Daoy (cell line): ENCODE measurements around the gene LIN7B. TPM values are rescaled to one million over a fixed set of nuclear protein-coding genes. Genes with fewer than 3 reads are reported as not detected.
"Not testable (repeated sequence)": the region's sequence is repeated elsewhere in the genome, so short reads cannot be mapped to it uniquely, and the experiment has no call there.

Experiments
- DNase-seq: peaks from one replicate; pipeline ENCODE4 v3.0.0-alpha.2; 2015; ENCODE audit warnings: low read depth
- total RNA-seq: library from RNA; depleted of rRNA; stranded (reverse); fragments of >200 nt; shearing (Covaris generic); gene quantifications from 2 replicates; pipeline ENCODE4 v1.2.3, GENCODE V29; 2014

The LIN7B gene
- total RNA-seq, 1 experiment from 2014 or later: 6.7 TPM

DNA sequence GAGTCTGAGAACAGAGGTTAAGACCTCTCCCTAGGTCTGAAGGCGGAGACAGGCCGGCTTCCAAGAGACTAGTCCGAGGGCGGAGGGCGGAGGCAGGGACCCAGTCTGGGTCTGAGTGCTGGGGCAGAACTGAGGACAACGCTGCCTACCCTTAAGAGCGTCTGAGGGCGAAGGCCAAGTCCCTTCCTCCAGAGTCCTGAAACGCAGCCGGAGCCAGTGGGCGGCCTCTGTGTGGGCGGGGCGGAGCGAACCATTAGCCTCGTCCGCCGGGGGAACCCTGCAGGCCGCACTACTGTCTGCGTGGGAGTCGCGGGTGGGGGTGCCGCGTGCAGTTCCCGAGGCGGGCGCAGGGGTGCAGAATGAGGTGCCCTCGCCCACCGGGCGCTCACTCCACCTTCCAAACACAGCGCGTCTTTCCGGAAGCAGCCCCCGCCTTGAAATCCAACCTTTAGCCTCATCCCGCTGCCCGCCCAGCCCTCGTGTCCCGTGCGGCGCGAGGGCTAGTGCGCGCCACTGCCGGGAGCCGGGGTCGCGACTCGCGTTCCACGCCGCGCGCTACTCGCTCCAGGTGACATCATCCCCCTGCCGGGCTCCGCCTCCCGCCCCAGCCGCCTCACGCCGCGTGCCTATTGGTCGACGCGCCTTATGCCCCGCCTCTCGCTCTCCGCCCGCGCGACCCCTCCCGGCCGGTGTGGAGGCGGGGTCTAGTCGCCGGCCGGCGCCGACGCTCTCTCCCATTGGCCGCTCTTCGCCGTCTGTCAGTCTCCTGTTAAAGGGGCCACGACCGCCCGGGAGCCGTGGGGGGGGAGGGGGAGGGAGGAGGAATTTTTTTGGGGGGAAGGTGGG lies 4.6 kb downstream of the LIN7B start, which contains the start of gene C19orf73:
C19orf73 (minus strand) TSS at position 579 of the 846 bp plus-strand sequence; CDS start at position 458, 121 bp downstream.
- DNase-seq: peak; percentile 97

- peak; percentile 72 for DNase-seq
These were observed 5.5 kb downstream of the LIN7B start, which contains the start of gene PPFIA3 for GRCh38 chr19:49119411-49120324. Gene PPFIA3 (plus strand): TSS chr19:49119544. CDS start chr19:49127874, 8,330 bp downstream.

DNA sequence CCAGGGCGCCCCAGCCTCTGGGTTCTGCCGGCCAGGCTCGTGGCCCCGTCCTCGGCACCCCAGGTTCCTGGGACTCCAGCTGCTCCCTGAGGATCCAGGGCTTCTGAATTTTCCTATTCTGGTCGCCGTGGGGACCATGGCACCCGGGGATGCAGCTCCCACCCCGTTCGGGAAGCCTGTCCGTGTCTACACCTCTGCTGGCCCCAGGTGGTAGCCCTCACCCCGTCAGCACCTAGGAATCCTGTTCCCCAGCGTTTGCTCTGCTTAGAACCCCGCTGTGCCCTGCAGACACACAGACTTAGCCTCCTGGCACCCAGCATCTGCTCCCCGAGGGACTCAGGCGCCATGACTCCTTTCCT lies 6.1 kb downstream of the LIN7B start:
- DNase-seq: no peak

- no peak for DNase-seq
These were observed 6.7 kb downstream of the LIN7B start for GRCh38 chr19:49120868-49121267.

GRCh38 chr19:49121841-49122240 lies 7.7 kb downstream of the LIN7B start:
- not testable (repeated sequence) for DNase-seq

DNA sequence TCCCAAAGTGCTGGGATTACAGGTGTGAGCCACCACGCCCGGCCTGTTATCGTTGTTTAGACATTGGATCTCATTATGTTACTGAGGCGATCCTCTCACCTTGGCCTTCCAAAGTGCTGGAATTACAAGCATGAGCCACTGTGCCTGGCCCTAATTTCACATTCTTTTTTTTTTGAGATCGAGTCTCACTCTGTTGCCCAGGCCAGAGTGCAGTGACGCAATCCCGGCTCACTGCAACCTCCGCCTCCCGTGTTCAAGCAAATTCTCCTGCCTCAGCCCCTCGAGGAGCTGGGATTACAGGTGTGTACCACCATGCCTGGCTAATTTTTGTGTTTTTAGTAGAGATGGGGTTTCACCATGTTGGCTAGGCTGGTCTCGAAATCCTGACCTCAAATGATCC lies 9.1 kb downstream of the LIN7B start:
- DNase-seq: not testable (repeated sequence)

DNA sequence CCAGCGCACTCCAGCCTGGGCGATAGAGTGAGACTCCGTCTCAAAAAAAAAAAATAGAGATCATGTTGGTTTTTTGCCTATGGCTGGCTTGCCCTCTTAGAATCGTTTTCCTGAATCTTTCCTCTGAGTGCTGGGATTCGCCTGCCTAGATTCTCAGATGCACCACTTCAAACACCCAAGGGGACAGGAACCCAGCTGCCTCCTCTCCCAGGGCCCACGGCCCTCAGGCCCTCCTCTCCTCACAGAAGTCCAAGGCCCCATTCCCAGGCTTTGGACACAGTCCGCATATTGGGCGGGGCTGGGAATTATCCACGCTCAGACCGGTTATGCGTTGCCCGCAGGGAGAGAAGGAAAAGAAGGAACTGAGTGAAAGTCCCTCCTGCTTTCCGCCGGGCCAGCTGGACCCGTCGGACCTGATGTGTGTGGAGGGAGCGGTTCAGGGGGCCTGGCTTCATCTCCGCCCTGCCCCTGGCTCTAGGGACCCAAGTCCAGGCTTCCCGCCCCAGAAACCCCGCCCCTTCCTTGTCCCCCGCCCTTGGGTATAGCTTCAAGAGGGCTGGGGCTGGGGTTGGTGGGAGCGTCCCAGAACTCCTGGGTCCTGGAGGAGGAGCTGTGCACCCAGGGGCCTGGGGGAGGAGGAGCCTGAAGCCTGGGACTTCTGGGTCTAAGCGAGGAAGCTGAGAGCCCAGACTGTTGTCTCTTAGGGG lies 11.0 kb downstream of the LIN7B start:
- no peak for DNase-seq

DNA sequence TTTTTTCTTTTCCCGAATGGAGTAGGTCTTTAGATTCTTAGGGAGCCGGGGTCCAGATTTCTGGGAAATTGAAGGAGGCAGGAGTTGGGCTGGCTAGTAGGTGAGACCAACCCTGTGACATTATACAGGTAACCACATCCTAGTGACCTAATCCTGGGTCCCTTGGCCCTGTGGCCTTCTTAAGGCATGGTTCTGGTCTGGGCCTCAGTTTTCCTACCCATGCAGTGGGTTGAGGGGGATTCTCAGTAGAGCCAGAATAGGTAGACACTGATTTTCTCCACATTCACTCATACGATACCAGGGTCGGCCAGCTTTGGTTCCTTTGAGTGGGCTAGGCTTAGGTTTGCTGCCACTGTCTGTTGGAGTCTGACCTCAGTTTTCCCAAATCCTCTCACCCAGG lies 12.4 kb downstream of the LIN7B start:
- DNase-seq: no peak

DNA sequence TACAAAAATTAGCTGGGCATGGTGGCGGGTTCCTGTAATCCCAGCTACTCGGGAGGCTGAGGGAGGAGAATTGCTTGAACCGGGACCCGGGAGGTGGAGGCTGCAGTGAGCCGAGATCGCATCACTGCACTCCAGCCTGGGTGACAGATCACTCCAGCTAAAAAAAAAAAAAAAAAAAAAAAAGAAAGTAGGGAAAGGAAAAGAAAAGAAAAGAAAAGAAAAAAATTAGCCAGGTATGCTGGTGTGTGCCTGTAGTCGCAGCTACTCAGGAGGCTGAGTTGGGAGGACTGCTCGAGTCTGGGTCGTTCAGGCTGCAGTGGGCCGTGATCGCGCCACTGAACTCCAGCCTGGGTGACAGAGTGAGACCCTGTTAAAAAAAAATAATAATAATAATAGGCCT lies 13.1 kb downstream of the LIN7B start:
- DNase-seq: not testable (repeated sequence)

DNA sequence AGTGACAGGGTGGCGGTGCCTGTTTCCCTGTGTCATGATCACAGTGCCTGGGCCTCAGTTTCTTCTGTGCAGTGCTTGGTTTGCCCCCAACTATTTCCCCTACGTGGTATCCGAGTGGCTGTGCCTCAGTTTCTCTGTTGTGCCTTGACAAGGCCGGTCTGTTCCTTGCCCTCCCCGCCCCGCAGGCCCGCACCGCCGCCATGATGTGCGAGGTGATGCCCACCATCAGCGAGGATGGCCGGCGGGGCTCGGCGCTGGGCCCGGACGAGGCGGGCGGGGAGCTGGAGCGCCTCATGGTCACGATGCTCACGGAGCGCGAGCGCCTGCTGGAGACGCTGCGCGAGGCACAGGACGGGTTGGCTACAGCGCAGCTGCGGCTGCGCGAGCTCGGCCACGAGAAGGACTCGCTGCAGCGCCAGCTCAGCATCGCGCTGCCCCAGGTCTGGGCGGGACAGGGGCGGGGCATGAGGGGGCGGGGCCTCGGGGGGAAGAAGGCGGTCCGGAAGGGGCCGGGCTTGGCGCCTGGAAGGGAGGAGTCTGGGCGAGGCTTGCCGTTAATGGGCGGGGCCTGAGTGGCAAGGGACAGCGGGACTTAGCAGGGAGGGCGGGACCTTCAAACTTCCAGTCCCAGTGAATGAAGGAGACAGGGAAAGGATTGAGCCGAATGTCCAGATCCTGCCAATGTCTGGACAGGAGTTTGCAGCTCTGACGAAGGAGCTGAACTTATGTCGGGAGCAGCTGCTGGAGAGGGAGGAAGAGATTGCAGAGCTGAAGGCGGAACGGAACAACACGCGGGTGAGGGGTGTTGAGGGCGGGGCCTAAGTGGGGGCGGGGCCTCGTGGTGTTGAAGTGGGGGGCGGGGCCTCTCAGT lies 13.7 kb downstream of the LIN7B start:
- peak; percentile 98 for DNase-seq

DNA sequence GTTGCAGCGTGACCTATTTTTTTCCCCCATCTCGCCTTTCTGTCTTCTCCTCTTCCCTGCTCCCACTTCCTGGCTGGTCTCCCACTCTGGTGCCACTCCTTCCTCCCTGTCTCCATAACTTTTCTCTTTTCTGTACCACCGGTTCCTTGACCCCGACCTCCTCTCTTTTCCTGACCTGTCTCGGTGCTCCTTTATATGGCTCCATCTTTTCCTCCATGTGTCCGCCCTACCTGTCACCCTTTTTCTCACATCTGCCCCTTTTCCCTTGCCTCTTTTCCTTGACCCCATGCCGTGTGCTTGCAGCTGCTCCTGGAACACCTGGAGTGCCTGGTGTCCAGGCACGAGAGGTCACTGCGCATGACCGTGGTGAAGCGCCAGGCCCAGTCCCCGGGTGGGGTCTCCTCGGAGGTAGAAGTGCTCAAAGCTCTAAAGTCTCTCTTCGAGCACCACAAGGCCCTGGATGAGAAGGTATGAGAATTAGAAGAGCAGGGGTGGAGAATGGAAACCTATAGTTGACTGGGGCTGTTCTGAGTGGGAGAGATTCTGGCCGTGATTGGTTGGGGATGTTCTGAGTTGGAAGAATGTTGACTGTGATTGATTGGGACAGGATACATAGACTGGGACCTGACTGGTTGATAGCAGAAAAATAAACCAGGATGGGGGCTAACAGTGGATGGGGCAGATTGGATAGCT lies 14.5 kb downstream of the LIN7B start:
- DNase-seq: no peak

DNA sequence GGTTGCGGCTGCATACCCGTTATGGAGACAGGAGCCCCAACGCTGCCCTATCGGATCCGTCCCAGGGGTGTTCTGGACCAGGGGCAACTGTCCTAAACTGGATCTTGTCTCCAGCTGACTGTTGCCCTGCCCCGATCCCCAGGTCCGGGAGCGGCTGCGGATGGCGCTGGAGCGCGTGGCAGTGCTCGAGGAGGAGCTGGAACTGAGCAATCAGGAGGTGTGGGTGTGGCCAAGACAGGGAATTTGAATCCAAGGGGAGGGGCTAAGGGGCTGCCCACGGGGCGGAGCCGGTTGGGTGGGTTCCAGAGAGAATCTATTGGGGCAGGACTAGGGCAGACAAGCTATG lies 15.0 kb downstream of the LIN7B start:
- DNase-seq: no peak

DNA sequence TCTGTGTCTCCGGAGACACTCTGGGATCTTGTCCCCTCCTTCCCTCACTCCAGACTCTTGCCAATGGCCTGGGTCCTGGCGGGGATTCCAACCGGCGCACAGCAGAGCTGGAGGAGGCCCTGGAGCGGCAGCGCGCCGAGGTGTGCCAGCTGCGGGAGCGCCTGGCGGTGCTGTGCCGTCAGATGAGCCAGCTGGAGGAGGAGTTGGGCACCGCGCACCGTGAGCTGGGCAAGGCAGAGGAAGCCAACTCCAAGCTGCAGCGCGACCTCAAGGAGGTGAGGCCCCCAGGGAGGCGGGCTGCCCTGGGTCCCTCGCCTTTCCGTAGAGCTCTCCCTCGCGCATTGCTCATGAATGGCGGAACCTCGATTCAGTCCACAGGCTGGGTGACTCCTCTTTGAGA lies 16.2 kb downstream of the LIN7B start:
- no peak for DNase-seq

DNA sequence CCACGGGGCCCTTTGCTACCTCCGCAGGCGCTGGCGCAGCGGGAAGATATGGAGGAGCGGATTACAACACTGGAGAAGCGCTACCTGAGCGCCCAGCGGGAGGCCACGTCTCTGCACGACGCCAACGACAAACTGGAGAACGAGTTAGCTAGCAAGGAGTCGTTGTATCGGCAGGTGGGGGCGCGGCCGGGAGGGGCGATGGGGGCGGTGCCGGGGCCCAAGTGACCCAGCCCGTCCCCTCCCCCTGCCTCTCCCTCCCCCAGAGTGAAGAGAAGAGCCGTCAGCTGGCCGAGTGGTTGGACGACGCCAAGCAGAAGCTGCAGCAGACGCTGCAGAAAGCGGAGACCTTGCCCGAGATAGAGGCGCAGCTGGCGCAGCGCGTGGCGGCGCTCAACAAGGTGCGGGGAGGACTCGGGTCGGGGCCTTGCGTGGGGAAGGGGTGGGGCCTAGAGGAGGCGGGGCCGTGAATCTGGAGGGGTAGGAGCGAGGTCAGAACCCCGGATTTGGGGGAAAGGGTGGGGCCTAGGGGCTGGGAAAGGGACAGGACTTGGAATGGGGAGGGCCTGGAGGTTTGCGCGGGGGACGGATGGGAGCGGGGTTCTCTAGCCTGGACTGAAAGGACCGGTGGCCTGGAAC lies 18.9 kb downstream of the LIN7B start:
- DNase-seq: no peak

DNA sequence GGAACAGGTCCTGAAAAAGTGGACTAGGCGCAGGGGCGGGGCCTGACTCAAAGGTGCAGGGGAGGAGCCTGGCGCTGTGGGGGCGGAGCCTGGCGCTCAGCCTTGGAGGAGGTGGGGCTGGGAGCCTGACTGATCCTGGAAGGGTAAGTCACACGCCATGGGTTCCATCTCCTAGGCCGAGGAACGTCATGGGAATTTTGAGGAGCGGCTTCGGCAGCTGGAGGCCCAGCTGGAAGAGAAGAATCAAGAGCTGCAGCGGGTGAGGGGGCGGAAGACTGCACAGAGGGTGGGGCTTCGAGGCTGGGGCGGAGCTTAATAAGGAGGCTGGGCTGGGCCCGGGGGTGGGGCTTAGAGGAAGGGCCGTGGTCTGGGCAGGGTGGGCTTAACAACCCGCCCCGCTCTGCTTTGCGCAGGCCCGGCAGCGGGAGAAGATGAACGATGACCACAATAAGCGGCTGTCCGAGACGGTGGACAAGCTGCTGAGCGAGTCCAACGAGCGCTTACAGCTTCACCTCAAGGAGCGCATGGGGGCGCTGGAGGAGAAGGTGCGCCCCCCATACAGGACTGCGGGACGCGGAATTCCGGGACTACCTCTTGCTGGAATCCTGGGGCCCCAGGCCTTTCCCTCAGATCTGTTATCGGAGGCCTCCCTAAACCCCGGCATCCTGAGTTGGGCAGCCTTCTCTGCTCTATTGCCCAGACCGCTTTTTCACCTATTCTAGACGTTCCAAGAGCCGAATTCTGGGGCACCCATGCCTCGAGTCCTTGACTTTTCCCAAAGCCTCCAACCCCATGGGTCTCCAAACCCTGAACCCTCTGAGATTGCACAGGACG lies 19.7 kb downstream of the LIN7B start:
- no peak for DNase-seq

DNA sequence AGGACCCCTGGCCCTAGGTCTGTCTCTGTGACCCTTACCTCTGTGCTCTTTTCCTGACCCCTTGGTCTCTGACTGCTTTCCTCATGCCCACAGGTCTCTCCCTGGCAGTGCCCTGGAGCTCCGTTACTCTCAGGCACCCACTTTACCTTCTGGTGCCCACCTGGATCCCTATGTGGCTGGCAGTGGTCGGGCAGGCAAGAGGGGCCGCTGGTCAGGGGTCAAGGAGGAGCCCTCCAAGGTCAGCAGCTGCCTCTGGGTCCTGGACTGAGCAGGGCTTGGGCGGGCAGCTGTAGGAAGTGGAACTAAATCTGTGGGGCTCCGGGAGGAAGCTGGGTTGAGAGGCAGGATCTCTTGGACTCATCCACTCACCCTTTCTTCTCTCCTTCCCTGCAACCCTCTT lies 21.5 kb downstream of the LIN7B start:
- no peak for DNase-seq

GRCh38 chr19:49136771-49137171 lies 22.6 kb downstream of the LIN7B start:
- DNase-seq: no peak

DNA sequence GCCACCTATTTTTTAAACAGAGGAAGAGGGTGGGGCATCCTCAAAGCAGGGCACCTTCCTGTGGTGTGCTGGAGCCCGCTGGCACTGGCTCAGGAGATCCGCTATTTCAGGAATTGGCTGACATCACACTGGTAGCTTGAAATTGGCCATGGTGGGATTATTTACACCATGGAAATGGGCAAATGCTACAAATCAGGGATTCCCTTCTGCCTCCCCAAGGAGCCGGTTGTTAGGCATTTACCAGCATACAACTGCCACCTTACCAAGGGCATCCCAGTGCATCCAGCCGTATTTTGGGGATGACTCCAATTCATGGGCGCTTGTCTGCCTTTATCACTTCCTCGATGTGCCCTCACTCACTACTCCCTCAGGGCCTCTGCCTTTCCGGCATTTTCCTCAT lies 26.8 kb downstream of the LIN7B start:
- no peak for DNase-seq

DNA sequence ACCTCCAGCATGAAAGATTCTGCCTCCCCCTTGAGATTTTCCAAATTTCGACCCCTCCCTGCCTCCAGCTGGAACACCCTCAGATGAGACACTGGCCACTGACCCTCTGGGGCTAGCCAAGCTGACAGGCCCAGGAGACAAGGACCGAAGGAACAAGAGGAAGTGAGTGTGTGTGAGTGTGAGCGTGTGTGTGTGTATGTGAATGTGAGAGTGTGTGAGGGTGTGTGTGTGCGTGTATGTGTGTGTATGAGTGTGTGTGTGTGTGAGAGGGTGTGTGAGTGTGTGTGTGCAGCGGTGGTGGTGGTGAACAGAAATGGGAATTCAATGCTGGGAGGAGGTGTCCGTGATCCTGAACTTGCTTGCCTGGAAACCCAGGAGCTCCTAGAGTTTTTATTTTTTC lies 27.2 kb downstream of the LIN7B start:
- no peak for DNase-seq
